Neural crest cell (in vitro differentiated cells): ENCODE results near the gene MYO5B. TPM values are rescaled to one million over a fixed set of nuclear protein-coding genes. Genes with fewer than 3 reads are reported as not detected.
A peak's percentile ranks its signal among the peaks of the same experiment; 100 is the strongest.
"Not testable (repeated sequence)": the region's sequence is repeated elsewhere in the genome, so short reads cannot be mapped to it uniquely, and the experiment has no call there.

Experiments used
- DNase-seq: peaks from one replicate; pipeline ENCODE4 v3.0.0; 2021; ENCODE audit warnings: low read depth, mixed read lengths, low spot score
- H3K27ac Mint-ChIP-seq: one replicate; pipeline ENCODE4 v1.8.0; 2021; ENCODE audit warnings: mild to moderate bottlenecking, mixed read lengths; ENCODE audit not compliant: unreplicated experiment
- H3K27me3 Mint-ChIP-seq: 2 replicates; pipeline ENCODE4 v1.8.0; 2021; ENCODE audit warnings: low read depth, mild to moderate bottlenecking, mixed read lengths
- H3K36me3 Mint-ChIP-seq: 2 replicates; pipeline ENCODE4 v1.8.0; 2021; ENCODE audit warnings: low read depth, mild to moderate bottlenecking, mixed read lengths
- H3K4me1 Mint-ChIP-seq: 2 replicates; pipeline ENCODE4 v1.8.0; 2021; ENCODE audit warnings: mixed read lengths
- H3K4me3 Mint-ChIP-seq: one replicate; pipeline ENCODE4 v1.8.0; 2021; ENCODE audit warnings: mild to moderate bottlenecking, mixed read lengths
- H3K9me3 Mint-ChIP-seq: 2 replicates; pipeline ENCODE4 v1.8.0; 2021; ENCODE audit warnings: mixed read lengths
- CTCF ChIP-seq: fragments of 200-600 bp; sonication (generic); conservative IDR thresholded peaks from 2 replicates; pipeline ENCODE4 v1.5.0; 2021; ENCODE audit warnings: antibody characterized with exemption, mild to moderate bottlenecking
- long read RNA-seq: library from polyadenylated mRNA; unstranded; transcript quantifications from one replicate; pipeline ENCODE4 v2.0.0, GENCODE V29; 2020
- total RNA-seq: library from RNA; stranded (reverse); gene quantifications from 2 replicates; pipeline ENCODE4 v1.2.1, GENCODE V29; 2021

The MYO5B gene
- 0.25 and 0.40 TPM in 2 replicates for total RNA-seq
- long read RNA-seq = 0 reads

GRCh38 chr18:50194631-50195532 is at the start of gene MYO5B:
TSS of gene MYO5B (minus strand) at chr18:50195147. CDS start at chr18:50194793, 354 bp downstream.
- peak; percentile 69 for TF ChIP-seq CTCF
- H3K4me3 Mint-ChIP-seq = peak within 1 kb of the TSS; percentile 71
- no peaks in the 10 kb centered on the region for H3K9me3 Mint-ChIP-seq
- no peaks in the 10 kb centered on the region for H3K36me3 Mint-ChIP-seq
- no peak within 1 kb of the TSS for H3K27ac Mint-ChIP-seq
- peaks cover 91% of the 10 kb centered on the region for H3K27me3 Mint-ChIP-seq
- peak; percentile 17 for DNase-seq
- H3K4me1 Mint-ChIP-seq = peaks cover 8% of the 10 kb centered on the region

- H3K27me3 Mint-ChIP-seq, H3K27ac Mint-ChIP-seq, DNase-seq, H3K4me3 Mint-ChIP-seq, H3K4me1 Mint-ChIP-seq: not testable (repeated sequence)
- peaks cover 10% of the 10 kb centered on the region for H3K9me3 Mint-ChIP-seq
- H3K36me3 Mint-ChIP-seq = peaks cover 17% of the 10 kb centered on the region
Measured at GRCh38 chr18:50241768-50242167, 46.8 kb upstream of the MYO5B start.

GRCh38 chr18:50240080-50240563 is 45.2 kb upstream of the MYO5B start:
- TF ChIP-seq CTCF = no peak
- H3K27ac Mint-ChIP-seq = no peak overlapping the region
- no peak overlapping the region for H3K4me3 Mint-ChIP-seq
- peaks cover 17% of the 10 kb centered on the region for H3K36me3 Mint-ChIP-seq
- DNase-seq = no peak
- H3K27me3 Mint-ChIP-seq = no peaks in the 10 kb centered on the region
- H3K9me3 Mint-ChIP-seq = peaks cover 10% of the 10 kb centered on the region
- no peaks in the 10 kb centered on the region for H3K4me1 Mint-ChIP-seq

- Mint-ChIP-seq H3K27me3 (no peaks in the 10 kb centered on the region), H3K9me3 (no peaks in the 10 kb centered on the region), H3K36me3 (no peaks in the 10 kb centered on the region), H3K27ac (no peak overlapping the region), H3K4me3 (no peak overlapping the region), H3K4me1 (peaks cover 5% of the 10 kb centered on the region)
- DNase-seq = no peak
- TF ChIP-seq CTCF = no peak
Measured at GRCh38 chr18:50232419-50232818, 37.5 kb upstream of the MYO5B start.

GRCh38 chr18:50231621-50232020 is 36.7 kb upstream of the MYO5B start:
- no peaks in the 10 kb centered on the region for H3K27me3 Mint-ChIP-seq
- H3K9me3 Mint-ChIP-seq = no peaks in the 10 kb centered on the region
- H3K27ac Mint-ChIP-seq = no peak overlapping the region

GRCh38 chr18:50220249-50220648 is 25.3 kb upstream of the MYO5B start:
- not testable (repeated sequence) for H3K4me3 Mint-ChIP-seq, H3K36me3 Mint-ChIP-seq, H3K4me1 Mint-ChIP-seq, DNase-seq, H3K27ac Mint-ChIP-seq
- peaks cover 33% of the 10 kb centered on the region for H3K27me3 Mint-ChIP-seq
- H3K9me3 Mint-ChIP-seq = peaks cover 15% of the 10 kb centered on the region

More at GRCh38 chr18:50231621-50232020, 36.7 kb upstream of the MYO5B start:
- H3K4me3 Mint-ChIP-seq = no peak overlapping the region
- DNase-seq = no peak
- H3K36me3 Mint-ChIP-seq = no peaks in the 10 kb centered on the region
- H3K4me1 Mint-ChIP-seq = peaks cover 5% of the 10 kb centered on the region
- no peak for TF ChIP-seq CTCF
